Subcutaneous adipose tissue (tissue), 4 donors: Measurements from ENCODE around the gene ARHGEF10L. TPM values are rescaled to one million over a fixed set of nuclear protein-coding genes. Genes with fewer than 3 reads are reported as not detected.

Source experiments
- CTCF ChIP-seq: fragments of 450-650 bp; IDR thresholded peaks from one replicate; pipeline ENCODE4 v1.5.1; 2016; ENCODE audit warnings: low read depth, mild to moderate bottlenecking, control low read depth, antibody characterized with exemption, moderate library complexity
- total RNA-seq, 4 donors: library from RNA; depleted of rRNA; stranded (reverse); fragments of >200 nt; gene quantifications; one replicate each; pipeline ENCODE4 v1.1.0, GENCODE V29; 2016

The ARHGEF10L gene
- total RNA-seq, 4 donors from 2014 or later, result 19.1 to 54.6 (median 41.7) TPM

- no peak for TF ChIP-seq CTCF
These were observed 25.2 kb downstream of the ARHGEF10L start for GRCh38 chr1:17564458-17565393.

- no peak for TF ChIP-seq CTCF
These were observed 26.2 kb downstream of the ARHGEF10L start for GRCh38 chr1:17565461-17566252.

GRCh38 chr1:17566417-17566816, 26.9 kb downstream of the ARHGEF10L start:
- no peak for TF ChIP-seq CTCF

- no peak for TF ChIP-seq CTCF
These were observed 27.4 kb downstream of the ARHGEF10L start for GRCh38 chr1:17566892-17567291.

GRCh38 chr1:17567582-17567981, 28.1 kb downstream of the ARHGEF10L start:
- no peak for TF ChIP-seq CTCF

- no peak for TF ChIP-seq CTCF
These were observed 28.8 kb downstream of the ARHGEF10L start for GRCh38 chr1:17568014-17568900.
